Erythroblast (primary cell): ENCODE measurements around the gene NFX1.

Experiments
- GATA1 ChIP-seq: IDR thresholded peaks from 2 replicates; pipeline ENCODE4 v1.6.1; 2011; ENCODE audit warnings: low read depth, mild to moderate bottlenecking, control low read depth, low read length, moderate library complexity
- POLR2A ChIP-seq: IDR thresholded peaks from 2 replicates; pipeline ENCODE4 v1.6.1; 2011; ENCODE audit warnings: mild to moderate bottlenecking, low read length

- TF ChIP-seq POLR2A (no peak), GATA1 (no peak)
Observed at GRCh38 chr9:33295571-33295970, 5.3 kb downstream of the NFX1 start.
